Liver (tissue), 3 donors: ENCODE data around the gene GRID1.

Experiments
- MAX ChIP-seq: IDR thresholded peaks from 2 replicates; pipeline ENCODE4 v1.6.1; 2016; ENCODE audit warnings: antibody characterized with exemption
- RXRA ChIP-seq, 2 donors: IDR thresholded peaks; 2 replicates each; pipeline ENCODE4 v1.6.1; 2017 to 2018; ENCODE audit warnings: antibody characterized with exemption in 2 of 2, mild to moderate bottlenecking in 1 of 2
- YY1 ChIP-seq: IDR thresholded peaks from 2 replicates; pipeline ENCODE4 v1.6.1; 2016; ENCODE audit warnings: antibody characterized with exemption, mild to moderate bottlenecking
- TF ChIP-seq, protein P1 (sequence below): fragments of 150-350 bp; IDR thresholded peaks from 2 replicates; pipeline ENCODE4 v1.5.1; 2017; ENCODE audit warnings: improper control_type of control experiment, low read depth, low read length; ENCODE audit not compliant: missing input control
- donor health status: healthy.
- donor health status: healthy.

DNA sequence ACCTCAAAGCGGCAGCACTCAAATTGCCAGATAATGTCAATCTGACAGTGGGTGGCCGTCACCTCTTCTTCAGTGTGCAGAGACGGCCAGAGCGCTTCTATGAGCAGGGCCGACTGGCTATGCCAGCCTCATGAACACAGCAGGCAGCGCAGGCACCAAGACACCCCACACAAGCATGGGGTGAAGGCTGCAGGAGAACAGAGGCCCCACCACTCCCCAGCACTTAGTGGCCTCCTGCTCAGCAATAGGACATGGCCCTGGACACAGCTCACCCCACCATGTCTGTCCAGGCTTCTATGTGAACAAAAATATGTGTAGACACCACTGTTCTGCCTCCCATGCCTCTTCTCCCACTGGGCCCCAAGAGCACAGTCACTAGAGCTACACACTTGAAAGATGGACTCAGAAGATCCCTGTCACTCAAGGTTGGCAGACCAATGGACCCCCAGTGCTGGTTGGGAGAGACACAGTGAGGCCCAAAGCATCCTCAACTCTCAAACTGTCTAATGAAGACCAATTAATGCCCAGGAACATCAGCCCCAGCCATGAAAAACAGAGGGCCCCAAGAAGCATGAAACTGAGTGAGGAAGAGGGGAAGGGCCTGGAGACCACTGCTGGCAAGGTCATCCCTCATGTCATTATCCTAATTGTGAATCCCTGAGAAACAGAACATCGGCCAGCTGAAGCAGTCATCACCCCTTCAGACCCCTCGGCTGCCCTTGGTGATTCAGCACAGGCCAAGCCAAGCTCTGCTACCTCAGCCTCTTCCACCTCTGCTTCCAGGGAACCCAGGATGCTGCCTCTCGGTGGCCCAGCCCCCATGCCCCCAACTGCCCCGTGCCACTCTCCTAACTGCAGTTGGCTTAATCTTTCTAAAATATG, 77.7 kb downstream of the GRID1 start:
- TF ChIP-seq, protein P1, sequence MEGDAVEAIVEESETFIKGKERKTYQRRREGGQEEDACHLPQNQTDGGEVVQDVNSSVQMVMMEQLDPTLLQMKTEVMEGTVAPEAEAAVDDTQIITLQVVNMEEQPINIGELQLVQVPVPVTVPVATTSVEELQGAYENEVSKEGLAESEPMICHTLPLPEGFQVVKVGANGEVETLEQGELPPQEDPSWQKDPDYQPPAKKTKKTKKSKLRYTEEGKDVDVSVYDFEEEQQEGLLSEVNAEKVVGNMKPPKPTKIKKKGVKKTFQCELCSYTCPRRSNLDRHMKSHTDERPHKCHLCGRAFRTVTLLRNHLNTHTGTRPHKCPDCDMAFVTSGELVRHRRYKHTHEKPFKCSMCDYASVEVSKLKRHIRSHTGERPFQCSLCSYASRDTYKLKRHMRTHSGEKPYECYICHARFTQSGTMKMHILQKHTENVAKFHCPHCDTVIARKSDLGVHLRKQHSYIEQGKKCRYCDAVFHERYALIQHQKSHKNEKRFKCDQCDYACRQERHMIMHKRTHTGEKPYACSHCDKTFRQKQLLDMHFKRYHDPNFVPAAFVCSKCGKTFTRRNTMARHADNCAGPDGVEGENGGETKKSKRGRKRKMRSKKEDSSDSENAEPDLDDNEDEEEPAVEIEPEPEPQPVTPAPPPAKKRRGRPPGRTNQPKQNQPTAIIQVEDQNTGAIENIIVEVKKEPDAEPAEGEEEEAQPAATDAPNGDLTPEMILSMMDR, result no peak
- TF ChIP-seq YY1, result no peak
- no peak for TF ChIP-seq RXRA (IDR thresholded peaks at IDR 0.05)
- TF ChIP-seq MAX, result no peak
